Stimulated activated CD8-positive, alpha-beta memory T cell treated with anti-CD3 and anti-CD28 coated beads, Interleukin-7, amount 100 ng/mL, for 48 hours (primary cell): ENCODE measurements around the gene PLEKHA6.

Experiments
- DNase-seq, 2 donors: peaks; one replicate each; pipeline ENCODE4 v3.0.0-alpha.2; 2020; ENCODE audit warnings: low read depth in 1 of 2; ENCODE audit errors: extremely low read depth in 1 of 2

Gene PLEKHA6

GRCh38 chr1:204285436-204286305 lies 74.1 kb downstream of the PLEKHA6 start:
- no peak for DNase-seq

GRCh38 chr1:204284929-204285328 lies 74.8 kb downstream of the PLEKHA6 start:
- no peak for DNase-seq

- DNase-seq, result no peak
Measured at GRCh38 chr1:204283711-204284651, 75.7 kb downstream of the PLEKHA6 start.

- no peak for DNase-seq
Measured at GRCh38 chr1:204282761-204283221, 76.9 kb downstream of the PLEKHA6 start.

- no peak for DNase-seq
Measured at GRCh38 chr1:204280099-204280961, 79.4 kb downstream of the PLEKHA6 start.

GRCh38 chr1:204278958-204279357 lies 80.8 kb downstream of the PLEKHA6 start:
- no peak for DNase-seq

GRCh38 chr1:204278251-204278650 lies 81.5 kb downstream of the PLEKHA6 start:
- DNase-seq, result no peak

- DNase-seq, result no peak
Measured at GRCh38 chr1:204277563-204278219, 82.0 kb downstream of the PLEKHA6 start.

GRCh38 chr1:204275695-204276370 lies 83.9 kb downstream of the PLEKHA6 start:
- no peak for DNase-seq

- DNase-seq, result no peak
Measured at GRCh38 chr1:204274446-204274845, 85.3 kb downstream of the PLEKHA6 start.

- no peak for DNase-seq
Measured at GRCh38 chr1:204272505-204272904, 87.2 kb downstream of the PLEKHA6 start.

- DNase-seq, result no peak
Measured at GRCh38 chr1:204271970-204272369, 87.8 kb downstream of the PLEKHA6 start.

GRCh38 chr1:204268101-204268500 lies 91.6 kb downstream of the PLEKHA6 start:
- no peak for DNase-seq

GRCh38 chr1:204267191-204267601 lies 92.5 kb downstream of the PLEKHA6 start:
- DNase-seq, result no peak

- DNase-seq, result no peak
Measured at GRCh38 chr1:204266504-204267034, 93.2 kb downstream of the PLEKHA6 start.

GRCh38 chr1:204265665-204266064 lies 94.1 kb downstream of the PLEKHA6 start:
- DNase-seq, result no peak

GRCh38 chr1:204264805-204265204 lies 94.9 kb downstream of the PLEKHA6 start:
- no peak for DNase-seq

GRCh38 chr1:204263254-204263910 lies 96.3 kb downstream of the PLEKHA6 start:
- no peak for DNase-seq
